Measurements from ENCODE around the gene RREB1.

DNA sequence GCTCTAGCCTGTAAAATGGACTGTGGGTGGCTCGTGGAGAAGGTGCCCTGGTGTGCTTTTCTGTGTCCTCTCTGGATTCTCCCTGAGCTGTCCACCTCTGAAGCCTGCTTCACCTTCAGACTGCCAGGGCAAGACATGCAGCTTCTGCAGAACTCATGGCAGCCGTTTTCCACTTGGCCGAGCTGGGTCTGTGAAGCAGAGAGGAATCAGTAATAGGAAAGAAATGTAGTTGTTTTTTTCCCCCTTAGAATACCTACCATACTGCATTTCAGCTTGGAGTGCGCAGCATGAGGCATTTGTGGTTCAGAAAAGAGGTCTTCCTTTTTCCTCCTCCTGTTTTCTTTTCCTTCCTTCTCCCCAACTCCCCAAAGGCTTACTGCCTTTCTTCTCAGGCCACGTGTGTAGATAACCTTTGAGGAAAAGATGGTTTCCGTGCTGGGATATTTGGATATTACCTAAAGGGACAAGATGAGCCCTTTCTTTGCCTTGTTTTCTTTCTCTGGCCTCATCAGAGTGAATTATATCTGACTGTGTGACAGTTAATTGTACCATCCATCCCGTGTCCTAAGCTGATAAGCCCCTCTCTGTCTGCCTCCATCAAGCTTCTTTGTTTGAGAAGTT is 39.4 kb downstream of the RREB1 start:
- TF ChIP-seq POLR2A (IDR thresholded peaks at IDR 0.05; ENCODE audit: low read depth, low read length) (no peak), POLR2AphosphoS5 (IDR thresholded peaks at IDR 0.05; ENCODE audit: low read depth, low read length) (no peak), TAF1 (IDR thresholded peaks at IDR 0.05; ENCODE audit: low read depth, low read length) (no peak), SPI1 (IDR thresholded peaks at IDR 0.05; ENCODE audit: low read depth, low read length) (no peak), POU2F2 (IDR thresholded peaks at IDR 0.05; ENCODE audit: low read depth, low read length) (no peak), PAX5 (IDR thresholded peaks at IDR 0.05; ENCODE audit: insufficient read depth, low read length, severe bottlenecking) (no peak)

All from GM12891 (cell line).